ENCODE measurements around the gene ADCY3.

DNA sequence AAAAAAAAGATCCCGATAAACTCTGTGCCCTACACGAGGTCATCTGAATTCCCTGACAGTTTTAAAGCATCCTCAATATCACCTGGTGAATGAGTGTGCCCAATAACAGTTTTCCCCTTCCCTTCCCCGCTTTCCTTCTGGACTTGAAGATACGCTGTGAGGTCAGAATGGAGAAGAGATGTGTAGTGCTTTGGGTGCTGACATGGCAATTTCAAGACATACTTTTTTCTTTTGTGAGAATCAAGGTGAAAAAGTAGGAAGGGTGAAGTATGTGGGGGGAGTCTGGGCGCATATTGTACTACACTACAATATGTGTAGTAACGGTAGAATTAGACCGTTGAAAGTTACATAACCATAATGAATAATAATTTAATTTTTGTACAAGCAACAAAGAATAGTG lies 30.1 kb upstream of the ADCY3 start:
- TF ChIP-seq, protein P1, sequence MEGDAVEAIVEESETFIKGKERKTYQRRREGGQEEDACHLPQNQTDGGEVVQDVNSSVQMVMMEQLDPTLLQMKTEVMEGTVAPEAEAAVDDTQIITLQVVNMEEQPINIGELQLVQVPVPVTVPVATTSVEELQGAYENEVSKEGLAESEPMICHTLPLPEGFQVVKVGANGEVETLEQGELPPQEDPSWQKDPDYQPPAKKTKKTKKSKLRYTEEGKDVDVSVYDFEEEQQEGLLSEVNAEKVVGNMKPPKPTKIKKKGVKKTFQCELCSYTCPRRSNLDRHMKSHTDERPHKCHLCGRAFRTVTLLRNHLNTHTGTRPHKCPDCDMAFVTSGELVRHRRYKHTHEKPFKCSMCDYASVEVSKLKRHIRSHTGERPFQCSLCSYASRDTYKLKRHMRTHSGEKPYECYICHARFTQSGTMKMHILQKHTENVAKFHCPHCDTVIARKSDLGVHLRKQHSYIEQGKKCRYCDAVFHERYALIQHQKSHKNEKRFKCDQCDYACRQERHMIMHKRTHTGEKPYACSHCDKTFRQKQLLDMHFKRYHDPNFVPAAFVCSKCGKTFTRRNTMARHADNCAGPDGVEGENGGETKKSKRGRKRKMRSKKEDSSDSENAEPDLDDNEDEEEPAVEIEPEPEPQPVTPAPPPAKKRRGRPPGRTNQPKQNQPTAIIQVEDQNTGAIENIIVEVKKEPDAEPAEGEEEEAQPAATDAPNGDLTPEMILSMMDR (IDR thresholded peaks at IDR 0.05), result no peak
- TF ChIP-seq ZFX (IDR thresholded peaks at IDR 0.05; ENCODE audit: borderline replicate concordance), result no peak
